Cardiac muscle cell (in vitro differentiated cells and primary cell): ENCODE results near the gene HYPK. TPM values are rescaled to one million over a fixed set of nuclear protein-coding genes. Genes with fewer than 3 reads are reported as not detected.

Experiments used
- DNase-seq, 2 donors: peaks; one replicate each; pipeline versions ENCODE4 v3.0.0 to v3.0.0-alpha.2; 2010 to 2017; ENCODE audit warnings: low read depth in 1 of 2, low spot score in 1 of 2
- H3K27ac ChIP-seq: fragments of 200-600 bp; sonication (generic); 2 replicates; pipeline ENCODE4 v1.5.1; 2016
- H3K27me3 ChIP-seq: fragments of 200-600 bp; sonication (generic); 2 replicates; pipeline ENCODE4 v1.6.0; 2016; ENCODE audit warnings: control low read depth
- H3K36me3 ChIP-seq: fragments of 200-600 bp; sonication (generic); 2 replicates; pipeline ENCODE4 v1.5.1; 2016; ENCODE audit warnings: control low read depth
- H3K4me1 ChIP-seq: fragments of 200-600 bp; sonication (generic); 2 replicates; pipeline ENCODE4 v1.8.1; 2017; ENCODE audit warnings: low read depth, mild to moderate bottlenecking, mixed run types
- H3K4me3 ChIP-seq: fragments of 200-600 bp; sonication (generic); 2 replicates; pipeline ENCODE4 v1.5.1; 2016; ENCODE audit warnings: mild to moderate bottlenecking
- H3K9me3 ChIP-seq: fragments of 200-600 bp; sonication (generic); 2 replicates; pipeline ENCODE4 v1.5.1; 2017; ENCODE audit warnings: low read depth, mild to moderate bottlenecking, control low read depth
- CTCF ChIP-seq: IDR thresholded peaks from 2 replicates; pipeline ENCODE4 v1.5.1; 2012; ENCODE audit warnings: low read depth, mild to moderate bottlenecking, low read length
- polyA plus RNA-seq: library from polyadenylated mRNA; unstranded; fragments of >200 nt; fragmentation: Nextera tagmentation; extraction: Ambion mirVana; gene quantifications from 2 replicates; pipeline ENCODE4 v1.2.1, GENCODE V29; 2016
- total RNA-seq: library from RNA; depleted of rRNA; stranded (reverse); fragments of >200 nt; gene quantifications from 2 replicates; pipeline ENCODE4 v1.2.3, GENCODE V29; 2016

The HYPK gene
- total and polyA plus RNA-seq, 2 experiments from 2014 or later = 12.8 to 17.2 TPM

GRCh38 chr15:43776718-43777266, 23.6 kb upstream of the HYPK start, which contains the start of gene ELL3:
Gene ELL3, minus strand, starts transcription at chr15:43776966. Its CDS starts 65 bp downstream, at chr15:43776901.
- H3K27ac ChIP-seq = no peak within 1 kb of the TSS

GRCh38 chr15:43777267-43777914, 23.0 kb upstream of the HYPK start:
- no peaks in the 10 kb centered on the region for H3K27me3 ChIP-seq
- peaks cover 10% of the 10 kb centered on the region for H3K36me3 ChIP-seq
- no peaks in the 10 kb centered on the region for H3K9me3 ChIP-seq
- no peak overlapping the region for H3K27ac ChIP-seq
- peak; percentile 75 to 79 for DNase-seq
- peak overlapping the region; percentile 38 for H3K4me3 ChIP-seq
- no peaks in the 10 kb centered on the region for H3K4me1 ChIP-seq
- TF ChIP-seq CTCF = peak; percentile 65

More at GRCh38 chr15:43776718-43777266, 23.6 kb upstream of the HYPK start, which contains the start of gene ELL3:
- Histone ChIP-seq H3K36me3 (peaks cover 16% of the 10 kb centered on the region), H3K4me3 (peak within 1 kb of the TSS; percentile 38), H3K9me3 (no peaks in the 10 kb centered on the region), H3K4me1 (no peaks in the 10 kb centered on the region), H3K27me3 (no peaks in the 10 kb centered on the region)
- DNase-seq = peak; percentile 67 to 68
- TF ChIP-seq CTCF = no peak

- TF ChIP-seq CTCF = no peak
- DNase-seq = no peak
- no peaks in the 10 kb centered on the region for H3K36me3 ChIP-seq
- H3K27ac ChIP-seq = no peak overlapping the region
- no peaks in the 10 kb centered on the region for H3K4me1 ChIP-seq
- H3K27me3 ChIP-seq = no peaks in the 10 kb centered on the region
- H3K4me3 ChIP-seq = no peak overlapping the region
- no peaks in the 10 kb centered on the region for H3K9me3 ChIP-seq
Observed at GRCh38 chr15:43779016-43779415, 21.4 kb upstream of the HYPK start.

DNA sequence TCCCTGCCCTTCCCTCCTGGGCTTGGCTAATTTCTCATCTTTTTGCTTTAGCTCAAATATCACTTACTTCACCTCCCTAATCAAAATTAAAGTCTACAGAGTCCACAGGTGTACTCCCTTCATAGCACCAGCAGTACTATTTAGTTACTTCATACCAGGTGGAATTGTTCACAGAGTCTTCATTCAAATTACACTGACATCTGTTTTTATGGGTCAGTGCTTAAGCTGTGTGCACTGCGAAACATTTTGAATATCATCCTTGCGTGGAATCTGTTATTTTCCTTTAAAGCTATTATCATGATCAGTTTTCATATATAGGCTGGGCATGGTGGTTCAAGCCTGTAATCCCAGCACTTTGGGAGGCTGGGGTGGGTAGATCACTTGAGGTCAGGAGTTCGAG, 11.0 kb upstream of the HYPK start:
- DNase-seq = no peak
- TF ChIP-seq CTCF = no peak
- Histone ChIP-seq H3K27me3 (no peaks in the 10 kb centered on the region), H3K4me1 (peaks cover 14% of the 10 kb centered on the region), H3K4me3 (no peak overlapping the region), H3K9me3 (no peaks in the 10 kb centered on the region), H3K36me3 (peaks cover 6% of the 10 kb centered on the region), H3K27ac (no peak overlapping the region)

GRCh38 chr15:43791993-43792760, 8.2 kb upstream of the HYPK start, which contains the start of gene SERF2:
Gene SERF2, plus strand, starts transcription at chr15:43792320. Its CDS starts 57 bp downstream, at chr15:43792377.
- Histone ChIP-seq H3K4me1 (peaks cover 22% of the 10 kb centered on the region), H3K27me3 (no peaks in the 10 kb centered on the region), H3K4me3 (peak within 1 kb of the TSS; percentile 93), H3K27ac (peak within 1 kb of the TSS; percentile 98), H3K9me3 (no peaks in the 10 kb centered on the region), H3K36me3 (peaks cover 11% of the 10 kb centered on the region)
- DNase-seq = peak; percentile 99 to 100
- TF ChIP-seq CTCF = no peak
